IgD-negative memory B cell (primary cell): Measurements from ENCODE around the gene OLIG1. TPM values are rescaled to one million over a fixed set of nuclear protein-coding genes. Genes with fewer than 3 reads are reported as not detected.

Experiments
- H3K27ac Mint-ChIP-seq, 3 donors: one replicate each; pipeline ENCODE4 v1.8.0; 2020 to 2022; ENCODE audit warnings: mild to moderate bottlenecking in 3 of 3, mixed read lengths in 3 of 3, moderate library complexity in 1 of 3
- H3K27me3 Mint-ChIP-seq: one replicate; pipeline ENCODE4 v1.8.0; 2021; ENCODE audit warnings: mixed read lengths
- H3K36me3 Mint-ChIP-seq: one replicate; pipeline ENCODE4 v1.8.0; 2020; ENCODE audit warnings: mild to moderate bottlenecking, mixed read lengths
- H3K4me1 Mint-ChIP-seq, 3 donors: one replicate each; pipeline ENCODE4 v1.8.0; 2020 to 2022; ENCODE audit warnings: mixed read lengths in 3 of 3, mild to moderate bottlenecking in 1 of 3
- H3K4me3 Mint-ChIP-seq, 4 donors: one replicate each; pipeline ENCODE4 v1.8.0; 2020 to 2022; ENCODE audit warnings: mild to moderate bottlenecking in 4 of 4, mixed read lengths in 4 of 4, moderate library complexity in 3 of 4
- H3K9me3 Mint-ChIP-seq, 3 donors: one replicate each; pipeline ENCODE4 v1.8.0; 2020 to 2021; ENCODE audit warnings: mixed read lengths in 3 of 3, mild to moderate bottlenecking in 1 of 3
- polyA plus RNA-seq: library from polyadenylated mRNA; unstranded; fragments of 300-500 nt; fragmentation: Illumina TruSeq; gene quantifications from one replicate; pipeline ENCODE4 v1.2.3, GENCODE V29; 2021

The OLIG1 gene
- polyA plus RNA-seq, 1 donor from 2014 or later: not detected

- peaks cover 0 to 2% (median 0%) of the 10 kb centered on the region in 3 donors for H3K4me1 Mint-ChIP-seq
- peaks cover 32% of the 10 kb centered on the region for H3K27me3 Mint-ChIP-seq
- no peaks in the 10 kb centered on the region for H3K9me3 Mint-ChIP-seq
- no peak overlapping the region for H3K27ac Mint-ChIP-seq
- no peaks in the 10 kb centered on the region for H3K36me3 Mint-ChIP-seq
- no peak overlapping the region for H3K4me3 Mint-ChIP-seq
Measured at GRCh38 chr21:33078907-33079582, 9.1 kb downstream of the OLIG1 start.

GRCh38 chr21:33080376-33080775 is 10.4 kb downstream of the OLIG1 start:
- Mint-ChIP-seq H3K4me1 (peaks cover 0 to 2% (median 0%) of the 10 kb centered on the region in 3 donors), H3K4me3 (no peak overlapping the region), H3K36me3 (no peaks in the 10 kb centered on the region), H3K27me3 (peaks cover 24% of the 10 kb centered on the region), H3K27ac (no peak overlapping the region), H3K9me3 (no peaks in the 10 kb centered on the region)

- Mint-ChIP-seq H3K36me3 (no peaks in the 10 kb centered on the region), H3K4me3 (no peak overlapping the region), H3K27ac (no peak overlapping the region), H3K27me3 (peaks cover 21% of the 10 kb centered on the region), H3K9me3 (no peaks in the 10 kb centered on the region), H3K4me1 (peaks cover 0 to 2% (median 0%) of the 10 kb centered on the region in 3 donors)
Measured at GRCh38 chr21:33080776-33081175, 10.8 kb downstream of the OLIG1 start.

- H3K27me3 Mint-ChIP-seq: peaks cover 12% of the 10 kb centered on the region
Measured at GRCh38 chr21:33088384-33088783, 18.4 kb downstream of the OLIG1 start.

GRCh38 chr21:33089395-33090119 is 19.6 kb downstream of the OLIG1 start:
- Mint-ChIP-seq H3K27ac (peak overlapping the region in 1 of 3 donors; percentile 81), H3K36me3 (peaks cover 1% of the 10 kb centered on the region), H3K4me1 (no peaks in the 10 kb centered on the region), H3K4me3 (no peak overlapping the region), H3K27me3 (peaks cover 12% of the 10 kb centered on the region), H3K9me3 (no peaks in the 10 kb centered on the region)

More at GRCh38 chr21:33088384-33088783, 18.4 kb downstream of the OLIG1 start:
- no peaks in the 10 kb centered on the region for H3K36me3 Mint-ChIP-seq
- H3K4me1 Mint-ChIP-seq: no peaks in the 10 kb centered on the region
- H3K27ac Mint-ChIP-seq: no peak overlapping the region
- H3K4me3 Mint-ChIP-seq: no peak overlapping the region
- no peaks in the 10 kb centered on the region for H3K9me3 Mint-ChIP-seq

- Mint-ChIP-seq H3K36me3 (peaks cover 1% of the 10 kb centered on the region), H3K27ac (no peak overlapping the region), H3K4me1 (peaks cover 0 to 3% (median 2%) of the 10 kb centered on the region in 3 donors), H3K27me3 (peaks cover 15% of the 10 kb centered on the region), H3K4me3 (peak overlapping the region in 1 of 4 donors; percentile 52), H3K9me3 (no peaks in the 10 kb centered on the region)
Measured at GRCh38 chr21:33096426-33096825, 26.5 kb downstream of the OLIG1 start.

- peaks cover 27% of the 10 kb centered on the region for H3K27me3 Mint-ChIP-seq
- peaks cover 1% of the 10 kb centered on the region for H3K36me3 Mint-ChIP-seq
- no peak overlapping the region for H3K27ac Mint-ChIP-seq
- no peak overlapping the region for H3K4me3 Mint-ChIP-seq
- no peaks in the 10 kb centered on the region for H3K9me3 Mint-ChIP-seq
- peaks cover 0 to 3% (median 2%) of the 10 kb centered on the region in 3 donors for H3K4me1 Mint-ChIP-seq
Measured at GRCh38 chr21:33099131-33099530, 29.2 kb downstream of the OLIG1 start.

GRCh38 chr21:33101300-33101911 is 31.5 kb downstream of the OLIG1 start:
- Mint-ChIP-seq H3K4me1 (peaks cover 0 to 3% (median under 1%) of the 10 kb centered on the region in 3 donors), H3K9me3 (peaks cover 0 to 4% (median 2%) of the 10 kb centered on the region in 3 donors)

GRCh38 chr21:33105088-33105487 is 35.1 kb downstream of the OLIG1 start:
- H3K4me1 Mint-ChIP-seq: peaks cover 0 to 2% (median 1%) of the 10 kb centered on the region in 3 donors
- H3K27ac Mint-ChIP-seq: no peak overlapping the region
- H3K9me3 Mint-ChIP-seq: peaks cover 0 to 4% (median 2%) of the 10 kb centered on the region in 3 donors
- no peak overlapping the region for H3K4me3 Mint-ChIP-seq
- peaks cover 6% of the 10 kb centered on the region for H3K36me3 Mint-ChIP-seq
- peaks cover 42% of the 10 kb centered on the region for H3K27me3 Mint-ChIP-seq

More at GRCh38 chr21:33101300-33101911, 31.5 kb downstream of the OLIG1 start:
- peaks cover 4% of the 10 kb centered on the region for H3K36me3 Mint-ChIP-seq
- H3K27ac Mint-ChIP-seq: no peak overlapping the region
- no peak overlapping the region for H3K4me3 Mint-ChIP-seq
- H3K27me3 Mint-ChIP-seq: peaks cover 35% of the 10 kb centered on the region

GRCh38 chr21:33108228-33108627 is 38.3 kb downstream of the OLIG1 start:
- H3K27me3 Mint-ChIP-seq: peaks cover 47% of the 10 kb centered on the region
- H3K4me3 Mint-ChIP-seq: no peak overlapping the region
- H3K27ac Mint-ChIP-seq: no peak overlapping the region
- peaks cover 0 to 2% (median 1%) of the 10 kb centered on the region in 3 donors for H3K4me1 Mint-ChIP-seq
- peaks cover 0 to 4% (median 2%) of the 10 kb centered on the region in 3 donors for H3K9me3 Mint-ChIP-seq
- peaks cover 6% of the 10 kb centered on the region for H3K36me3 Mint-ChIP-seq

GRCh38 chr21:33109574-33110339 is 39.8 kb downstream of the OLIG1 start:
- no peak overlapping the region for H3K27ac Mint-ChIP-seq
- peaks cover 2% of the 10 kb centered on the region for H3K36me3 Mint-ChIP-seq
- peak overlapping the region in 1 of 4 donors; percentile 32 for H3K4me3 Mint-ChIP-seq
- peaks cover 50% of the 10 kb centered on the region for H3K27me3 Mint-ChIP-seq
- H3K4me1 Mint-ChIP-seq: peaks cover 0 to 2% (median 1%) of the 10 kb centered on the region in 3 donors
- no peaks in the 10 kb centered on the region for H3K9me3 Mint-ChIP-seq

- H3K4me1 Mint-ChIP-seq: peaks cover 0 to 2% (median 1%) of the 10 kb centered on the region in 3 donors
- no peak overlapping the region for H3K4me3 Mint-ChIP-seq
- no peaks in the 10 kb centered on the region for H3K9me3 Mint-ChIP-seq
- no peak overlapping the region for H3K27ac Mint-ChIP-seq
- peaks cover 47% of the 10 kb centered on the region for H3K27me3 Mint-ChIP-seq
- H3K36me3 Mint-ChIP-seq: peaks cover 2% of the 10 kb centered on the region
Measured at GRCh38 chr21:33110340-33110715, 40.4 kb downstream of the OLIG1 start.

- peaks cover 2% of the 10 kb centered on the region for H3K36me3 Mint-ChIP-seq
- H3K27me3 Mint-ChIP-seq: peaks cover 48% of the 10 kb centered on the region
- H3K4me1 Mint-ChIP-seq: peaks cover 0 to 4% (median 4%) of the 10 kb centered on the region in 3 donors
- no peak overlapping the region for H3K27ac Mint-ChIP-seq
- no peak overlapping the region for H3K4me3 Mint-ChIP-seq
- no peaks in the 10 kb centered on the region for H3K9me3 Mint-ChIP-seq
Measured at GRCh38 chr21:33111577-33111976, 41.6 kb downstream of the OLIG1 start.

GRCh38 chr21:33112151-33112550 is 42.2 kb downstream of the OLIG1 start:
- Mint-ChIP-seq H3K36me3 (peaks cover 2% of the 10 kb centered on the region), H3K27ac (no peak overlapping the region), H3K4me1 (peaks cover 0 to 4% (median 4%) of the 10 kb centered on the region in 3 donors), H3K4me3 (no peak overlapping the region), H3K27me3 (peaks cover 48% of the 10 kb centered on the region), H3K9me3 (no peaks in the 10 kb centered on the region)
